MV-4-11 (cell line): ENCODE data around the gene TLL1.

Experiments
- DNase-seq: peaks from one replicate; lab custom pipeline; 2025; lab: John Stamatoyannopoulos, UW

Gene TLL1

GRCh38 chr4:165894159-165894558 is 21.1 kb downstream of the TLL1 start:
- no peak for DNase-seq

GRCh38 chr4:165905405-165906027 is 32.5 kb downstream of the TLL1 start:
- no peak for DNase-seq

- no peak for DNase-seq
These were observed 33.2 kb downstream of the TLL1 start for GRCh38 chr4:165906272-165906671.

DNA sequence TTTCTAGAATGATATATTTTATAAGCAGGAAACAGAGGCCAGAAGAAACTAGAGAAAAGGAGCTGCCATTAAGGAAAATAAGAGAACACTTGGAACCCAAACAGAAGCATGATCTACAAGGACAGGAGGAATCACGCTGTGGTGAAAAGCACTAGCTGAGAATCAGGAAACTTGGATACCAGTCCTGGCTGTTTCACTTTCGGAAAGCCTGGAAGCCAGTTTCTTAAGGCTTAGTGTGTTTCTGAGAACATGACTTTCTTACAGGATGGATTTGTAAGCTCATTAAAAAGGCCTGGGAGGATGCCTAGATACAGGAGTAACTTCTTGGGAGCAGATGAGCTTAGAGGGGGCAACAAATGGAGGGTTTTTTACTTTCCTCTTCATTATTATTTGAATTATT is 36.9 kb downstream of the TLL1 start:
- DNase-seq: no peak

GRCh38 chr4:165915215-165915614 is 42.2 kb downstream of the TLL1 start:
- no peak for DNase-seq

DNA sequence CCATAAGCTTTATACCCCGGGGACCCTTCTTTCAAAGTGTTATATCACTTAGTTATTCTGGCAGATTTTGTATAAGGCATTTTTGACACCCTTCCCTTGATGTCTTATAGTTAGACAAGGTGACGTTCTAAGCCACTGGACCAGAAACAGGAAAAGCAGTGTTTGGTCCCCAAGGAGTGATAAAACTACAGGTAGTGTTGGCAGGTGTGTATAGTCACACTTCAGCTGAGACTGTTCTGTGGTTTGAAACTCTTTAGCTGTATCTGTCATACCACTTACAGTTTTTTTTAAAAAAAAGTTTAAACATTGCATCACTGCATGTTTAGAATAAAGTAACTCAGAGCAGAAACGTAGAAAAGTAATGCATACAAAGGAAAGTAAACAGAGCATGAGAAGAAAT is 48.5 kb downstream of the TLL1 start:
- DNase-seq: no peak

- DNase-seq: no peak
These were observed 49.7 kb downstream of the TLL1 start for GRCh38 chr4:165922747-165923146.

- no peak for DNase-seq
These were observed 53.3 kb downstream of the TLL1 start for GRCh38 chr4:165926307-165926706.

GRCh38 chr4:165927366-165927765 is 54.3 kb downstream of the TLL1 start:
- no peak for DNase-seq

GRCh38 chr4:165927815-165928214 is 54.8 kb downstream of the TLL1 start:
- DNase-seq: no peak

DNA sequence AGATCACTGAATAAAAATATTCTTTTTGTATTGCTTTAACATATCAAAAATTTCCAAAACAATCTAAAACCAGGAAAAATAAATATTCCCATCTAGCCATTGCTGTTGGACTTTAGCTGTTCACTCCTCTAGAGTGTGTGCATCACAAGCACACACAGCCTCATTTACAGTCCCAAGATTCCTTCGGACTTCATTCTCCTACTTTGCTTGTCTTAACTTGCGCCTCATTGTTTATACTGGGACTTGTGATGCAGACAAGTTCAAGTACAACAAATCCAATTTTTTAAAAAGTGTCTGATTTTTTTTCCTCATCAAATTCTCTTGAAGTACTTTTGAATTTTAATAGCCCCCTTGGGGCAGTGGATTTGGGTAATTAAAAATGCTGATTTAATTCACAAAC is 55.6 kb downstream of the TLL1 start:
- no peak for DNase-seq

GRCh38 chr4:165929662-165930061 is 56.6 kb downstream of the TLL1 start:
- no peak for DNase-seq

DNA sequence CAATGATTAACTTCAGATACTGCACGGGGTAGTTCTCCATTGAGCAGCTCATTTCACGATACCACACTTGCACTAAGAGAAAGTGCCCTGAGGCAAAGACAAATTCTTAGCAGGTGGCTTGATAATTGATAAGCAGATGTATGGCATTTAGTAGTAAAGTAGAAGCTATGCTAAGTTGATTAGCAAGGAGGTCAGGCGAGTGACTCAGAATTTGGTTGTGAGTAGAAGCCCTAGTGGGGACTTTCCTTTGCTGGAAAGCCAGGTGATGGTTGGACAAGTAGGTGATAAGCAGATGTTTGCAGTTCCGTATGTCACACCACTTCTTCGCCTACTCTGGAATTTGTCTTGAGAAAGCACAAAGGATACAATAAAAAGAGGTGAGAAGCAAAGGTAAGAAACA is 58.7 kb downstream of the TLL1 start:
- DNase-seq: no peak

DNA sequence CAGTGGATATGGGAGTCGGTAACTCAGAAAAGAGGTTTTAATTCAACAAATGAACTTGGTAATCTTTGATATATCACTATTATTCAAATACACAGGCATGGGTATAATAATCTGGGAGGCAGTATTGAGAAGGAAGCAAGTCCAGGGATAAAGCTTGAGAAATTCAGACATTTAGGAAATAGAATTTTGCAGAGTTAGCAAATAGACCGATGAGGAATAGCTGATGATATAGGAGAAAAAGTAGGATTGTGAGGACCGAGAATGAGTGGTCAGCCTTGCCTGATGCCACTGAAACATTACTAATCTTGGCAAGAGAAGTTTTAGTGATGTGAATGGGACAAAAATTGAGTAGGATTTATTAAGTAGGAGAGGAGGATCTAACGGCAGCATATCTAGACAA is 71.9 kb downstream of the TLL1 start:
- no peak for DNase-seq

- DNase-seq: no peak
These were observed 73.0 kb downstream of the TLL1 start for GRCh38 chr4:165945991-165946390.

DNA sequence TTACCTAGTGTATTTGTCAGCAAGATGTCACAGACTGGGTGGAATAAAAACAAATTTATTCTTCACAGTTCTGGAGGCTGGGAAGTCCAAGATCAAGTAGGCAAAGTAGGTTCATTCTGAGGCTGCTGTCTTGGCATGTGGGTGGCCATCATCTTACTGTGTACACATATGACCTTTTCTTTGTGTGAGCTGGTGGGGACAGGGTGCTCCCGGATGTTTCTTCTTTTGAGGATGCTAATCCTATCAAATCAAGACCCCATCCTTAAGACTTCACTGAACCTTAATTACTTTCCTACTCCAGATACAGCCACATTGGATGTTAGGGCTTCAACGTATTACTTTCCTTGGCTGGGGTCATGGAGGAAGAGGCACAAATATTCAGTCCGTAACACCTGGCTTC is 74.0 kb downstream of the TLL1 start:
- DNase-seq: no peak

DNA sequence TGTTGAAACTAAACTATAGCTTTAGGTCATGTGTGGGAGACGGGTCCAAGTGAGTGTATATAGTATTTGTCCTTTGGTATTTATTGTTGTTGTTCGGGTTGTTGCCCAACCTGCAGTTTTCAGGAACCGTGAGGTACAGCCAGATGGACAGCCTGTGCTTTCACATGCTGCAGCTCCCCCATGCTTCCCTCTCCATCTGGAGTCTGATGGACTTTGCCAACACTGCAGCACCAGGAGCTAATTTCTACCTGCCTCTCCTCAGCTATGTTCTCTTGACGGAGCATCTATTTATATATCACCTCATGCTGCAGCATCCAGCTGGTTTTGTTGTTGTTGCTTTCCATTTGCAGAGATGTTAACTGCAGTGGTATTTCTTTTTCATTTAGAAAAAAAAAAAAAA is 80.1 kb downstream of the TLL1 start:
- no peak for DNase-seq

DNA sequence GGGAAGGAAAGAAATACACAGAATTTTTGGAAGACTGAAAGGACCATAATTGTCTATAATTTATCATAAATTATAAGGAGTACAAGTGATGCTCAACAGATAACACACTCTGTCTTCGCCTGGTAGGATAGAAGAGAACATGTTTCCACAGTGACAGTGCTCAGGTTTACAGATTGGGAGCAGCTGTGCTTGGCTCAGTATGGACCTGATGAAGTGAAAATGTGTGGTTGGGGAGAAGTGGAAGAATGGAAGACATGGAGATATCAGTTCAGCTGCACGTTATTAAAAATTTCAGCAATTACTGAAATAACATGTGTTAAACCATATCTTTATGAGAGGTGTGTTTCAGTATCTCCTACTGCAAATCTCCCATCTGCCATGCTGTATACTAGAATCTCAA is 90.6 kb downstream of the TLL1 start:
- DNase-seq: no peak

DNA sequence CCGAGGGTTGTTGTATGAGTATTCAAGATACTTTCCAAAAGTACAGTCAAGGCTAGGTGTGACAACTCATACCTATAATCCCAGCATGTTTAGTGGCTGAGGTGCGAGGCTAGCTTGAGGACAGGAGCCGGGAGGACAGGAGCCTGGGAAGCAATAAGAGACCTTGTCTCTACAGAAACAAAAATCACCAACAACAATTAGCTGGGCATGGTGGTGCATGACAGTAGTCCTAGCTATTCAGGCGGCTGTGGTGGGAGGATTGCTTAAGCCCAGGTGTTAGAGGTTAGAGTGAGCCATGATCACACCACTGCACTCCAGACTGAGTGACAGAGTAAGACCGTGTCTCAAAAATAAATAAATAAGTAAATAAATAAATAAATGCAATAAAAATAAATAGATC is 91.6 kb downstream of the TLL1 start:
- no peak for DNase-seq

- DNase-seq: no peak
These were observed 92.5 kb downstream of the TLL1 start for GRCh38 chr4:165965503-165965902.

- no peak for DNase-seq
These were observed 93.8 kb downstream of the TLL1 start for GRCh38 chr4:165966833-165967232.

DNA sequence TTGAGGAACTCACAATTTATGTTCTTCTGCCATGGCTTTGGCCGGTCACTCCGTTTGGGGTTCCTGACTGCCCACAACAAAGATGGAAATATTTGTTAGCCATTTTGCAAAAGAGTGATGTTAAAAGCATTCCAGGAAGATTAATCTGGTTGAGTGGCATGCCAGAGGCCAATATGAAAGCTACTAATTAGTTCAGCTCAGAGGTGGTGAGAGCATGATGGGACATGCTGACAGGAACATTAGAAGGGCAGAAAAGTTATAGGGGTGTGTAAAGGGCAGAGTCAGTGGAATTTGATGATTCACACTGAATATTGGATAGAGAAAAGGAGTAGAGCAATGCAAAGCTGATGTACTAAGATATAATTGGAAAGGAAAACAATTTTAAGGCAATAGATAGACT is 94.4 kb downstream of the TLL1 start:
- no peak for DNase-seq

- DNase-seq: no peak
These were observed 97.8 kb downstream of the TLL1 start for GRCh38 chr4:165970703-165971420.

DNA sequence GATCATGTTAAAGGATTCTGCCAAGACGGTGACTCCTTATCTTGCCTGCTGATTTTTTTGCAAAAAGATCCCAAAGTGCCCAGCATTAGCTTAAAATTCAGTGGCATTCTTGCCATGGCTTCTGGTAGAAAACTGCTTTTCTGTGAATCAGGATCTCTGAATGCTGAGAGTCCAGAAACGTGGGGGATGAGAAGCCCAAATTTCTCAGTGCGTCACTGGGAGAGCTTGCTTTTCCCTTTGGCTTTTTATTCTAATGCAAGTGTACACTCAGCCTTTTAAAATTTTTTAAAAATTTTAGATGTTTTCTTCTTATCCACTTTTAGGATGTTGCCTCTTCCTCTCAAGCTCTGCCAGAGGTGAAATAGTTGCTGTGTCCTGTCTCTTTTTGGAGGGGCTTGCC is 98.4 kb downstream of the TLL1 start:
- no peak for DNase-seq
